CD14-positive monocyte (primary cell): ENCODE measurements around the gene NDFIP2. TPM values are rescaled to one million over a fixed set of nuclear protein-coding genes. Genes with fewer than 3 reads are reported as not detected.

ENCODE experiments used
- DNase-seq, 3 donors: peaks; one replicate each; pipeline ENCODE4 v3.0.0-alpha.2; 2011 to 2022
- H2AFZ ChIP-seq: 2 replicates; pipeline ENCODE4 v1.6.0; 2012; ENCODE audit warnings: mild to moderate bottlenecking, low read depth, low read length, inconsistent platforms; ENCODE audit not compliant: insufficient read depth, poor library complexity, severe bottlenecking
- H3K27ac ChIP-seq, 2 donors: 1 replicate in 1 of 2; 2 replicates in 1 of 2; pipeline ENCODE4 v1.5.1; 2012 to 2013; ENCODE audit warnings: low read length in 2 of 2, control low read depth in 1 of 2, inconsistent platforms in 1 of 2, low read depth in 1 of 2, mild to moderate bottlenecking in 1 of 2
- H3K27me3 ChIP-seq, 2 donors: one replicate each; pipeline versions ENCODE4 v1.6.0 to v1.6.1; 2011 to 2013; ENCODE audit warnings: low read length in 2 of 2; ENCODE audit not compliant: control insufficient read depth in 2 of 2, insufficient read depth in 2 of 2
- H3K36me3 ChIP-seq, 2 donors: replicated peaks in 1 of 2; 1 replicate in 1 of 2; 2 replicates in 1 of 2; pipeline versions ENCODE4 v1.5.1 to v1.6.1; 2012 to 2013; ENCODE audit warnings: low read length in 2 of 2, control low read depth in 1 of 2, inconsistent platforms in 1 of 2, mild to moderate bottlenecking in 1 of 2; ENCODE audit not compliant: insufficient read depth in 2 of 2, control insufficient read depth in 1 of 2
- H3K4me1 ChIP-seq, 2 donors: 1 replicate in 1 of 2; 2 replicates in 1 of 2; pipeline versions ENCODE4 v1.5.1 to v1.6.1; 2012 to 2013; ENCODE audit warnings: low read length in 2 of 2, control low read depth in 1 of 2, inconsistent platforms in 1 of 2, mild to moderate bottlenecking in 1 of 2, moderate library complexity in 1 of 2; ENCODE audit not compliant: insufficient read depth in 2 of 2, control insufficient read depth in 1 of 2
- H3K4me2 ChIP-seq: replicated peaks from 2 replicates; pipeline ENCODE3; 2012; ENCODE audit warnings: low read length, moderate library complexity, mild to moderate bottlenecking; ENCODE audit not compliant: poor library complexity, severe bottlenecking; ENCODE audit errors: extremely low read depth
- H3K4me3 ChIP-seq, 3 experiments: fragments of 200-600 bp in 1 of 3; sonication (generic) in 1 of 3; replicated peaks in 1 of 3; 1 replicate in 2 of 3; 2 replicates in 1 of 3; pipeline ENCODE4 v1.5.1; 2011 to 2013; ENCODE audit warnings: low read length in 3 of 3, mild to moderate bottlenecking in 3 of 3, control low read depth in 2 of 3, low read depth in 2 of 3, inconsistent platforms in 1 of 3, moderate library complexity in 1 of 3
- H3K79me2 ChIP-seq: 2 replicates; pipeline ENCODE4 v1.6.0; 2012; ENCODE audit warnings: mild to moderate bottlenecking, control low read depth, inconsistent platforms, low read length, moderate library complexity; ENCODE audit not compliant: insufficient read depth
- H3K9ac ChIP-seq: 2 replicates; pipeline ENCODE4 v1.6.0; 2017; ENCODE audit warnings: low read length, mild to moderate bottlenecking; ENCODE audit not compliant: insufficient read depth, poor library complexity, severe bottlenecking
- H3K9me3 ChIP-seq, 2 donors: replicated peaks in 1 of 2; 1 replicate in 1 of 2; 2 replicates in 1 of 2; pipeline versions ENCODE4 v1.5.1 to v1.6.1; 2012 to 2013; ENCODE audit warnings: low read length in 2 of 2, control low read depth in 1 of 2; ENCODE audit not compliant: control insufficient read depth in 1 of 2, insufficient read depth in 1 of 2
- H4K20me1 ChIP-seq: 2 replicates; pipeline ENCODE4 v1.6.0; 2012; ENCODE audit warnings: mild to moderate bottlenecking, low read length, control low read depth, moderate library complexity; ENCODE audit not compliant: insufficient read depth
- H3K27ac Mint-ChIP-seq, 7 donors: one replicate each; pipeline ENCODE4 v1.8.0; 2020; ENCODE audit warnings: mild to moderate bottlenecking in 7 of 7, mixed read lengths in 7 of 7, moderate library complexity in 6 of 7, inconsistent platforms in 2 of 7
- H3K27me3 Mint-ChIP-seq, 3 donors: one replicate each; pipeline ENCODE4 v1.8.0; 2021 to 2022; ENCODE audit warnings: low read depth in 3 of 3, mild to moderate bottlenecking in 3 of 3, mixed read lengths in 3 of 3, moderate library complexity in 3 of 3, inconsistent platforms in 1 of 3
- H3K36me3 Mint-ChIP-seq, 2 donors: one replicate each; pipeline ENCODE4 v1.8.0; 2020; ENCODE audit warnings: mixed read lengths in 2 of 2, inconsistent platforms in 1 of 2, mild to moderate bottlenecking in 1 of 2
- H3K4me1 Mint-ChIP-seq: one replicate; pipeline ENCODE4 v1.8.0; 2020; ENCODE audit warnings: mild to moderate bottlenecking, mixed read lengths
- H3K4me3 Mint-ChIP-seq, 2 donors: one replicate each; pipeline ENCODE4 v1.8.0; 2020; ENCODE audit warnings: mild to moderate bottlenecking in 2 of 2, mixed read lengths in 2 of 2, moderate library complexity in 1 of 2
- H3K9me3 Mint-ChIP-seq, 7 donors: one replicate each; pipeline ENCODE4 v1.8.0; 2020 to 2022; ENCODE audit warnings: mixed read lengths in 7 of 7, mild to moderate bottlenecking in 6 of 7, moderate library complexity in 6 of 7, inconsistent platforms in 2 of 7
- CTCF ChIP-seq: fragments of 200-600 bp; IDR thresholded peaks from one replicate; pipeline ENCODE4 v1.8.0; 2022; ENCODE audit warnings: antibody characterized with exemption, mild to moderate bottlenecking
- WGBS: methylation state at CpG from one replicate; pipeline ENCODE4 v1.1.5; 2013; ENCODE audit warnings: missing lambda C conversion rate; ENCODE audit not compliant: insufficient coverage; 5-methylcytosine and 5-hydroxymethylcytosine counted together
- intact Hi-C, 2 donors: fragments of 100-400 bp; cut with micrococcal nuclease; formaldehyde crosslinking; loops; one replicate each; pipeline versions ENCODE4 v1.15.0 to v1.15.1; 2023
- polyA plus RNA-seq, 3 donors: library from polyadenylated mRNA; depleted of rRNA in 1 of 3; unstranded in 2 of 3; stranded (reverse) in 1 of 3; fragments of 300-500 nt in 2 of 3; fragments of >200 nt in 1 of 3; fragmentation: Illumina TruSeq in 2 of 3; gene quantifications; 1 replicate in 2 of 3; 2 replicates in 1 of 3; pipeline ENCODE4 v1.2.3, GENCODE V29; 2012 to 2021

NDFIP2 gene
- polyA plus RNA-seq, 3 donors: not detected

DNA sequence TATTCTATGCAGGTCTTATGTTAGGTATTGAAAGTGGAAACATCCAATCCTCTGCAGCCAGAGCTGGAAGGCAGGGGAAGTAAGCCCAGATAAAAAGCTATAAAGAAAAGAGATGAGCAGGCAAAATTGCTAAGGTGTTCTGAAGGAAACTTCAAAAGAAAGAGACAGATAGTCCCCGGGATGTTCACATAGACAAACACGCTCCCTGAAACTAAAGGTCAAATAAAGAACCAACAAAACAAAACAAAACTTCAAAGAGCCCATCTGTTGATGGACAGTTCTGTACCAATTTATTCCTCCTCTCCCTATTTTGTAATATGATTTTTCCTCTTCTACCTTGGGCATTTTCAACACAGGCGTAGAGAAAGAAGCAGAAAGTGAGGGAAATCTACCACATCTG, 11.3 kb upstream of the NDFIP2 start:
- Mint-ChIP-seq H3K27me3 (peaks cover 6 to 23% (median 15%) of the 10 kb centered on the region in 3 donors), H3K36me3 (no peaks in the 10 kb centered on the region), H3K9me3 (peaks cover 0 to 9% (median 3%) of the 10 kb centered on the region in 7 donors), H3K27ac (no peak overlapping the region), H3K4me3 (no peak overlapping the region), H3K4me1 (no peaks in the 10 kb centered on the region)
- H3K27me3 ChIP-seq: peaks cover 4 to 8% of the 10 kb centered on the region in 2 donors
- H3K9me3 ChIP-seq: no peaks in the 10 kb centered on the region
- no peak overlapping the region for H2AFZ ChIP-seq
- H3K9ac ChIP-seq: no peak overlapping the region
- H4K20me1 ChIP-seq: no peaks in the 10 kb centered on the region
- H3K27ac ChIP-seq: no peak overlapping the region
- whole genome bisulfite sequencing: 80% methylated on average over 1 of the region's 3 CpGs
- no peaks in the 10 kb centered on the region for H3K4me1 ChIP-seq
- no peak overlapping the region for H3K4me2 ChIP-seq
- H3K36me3 ChIP-seq: no peaks in the 10 kb centered on the region
- TF ChIP-seq CTCF: no peak
- H3K79me2 ChIP-seq: no peaks in the 10 kb centered on the region
- H3K4me3 ChIP-seq: no peak overlapping the region
- intact Hi-C loops: no loop called here
- no peak for DNase-seq

DNA sequence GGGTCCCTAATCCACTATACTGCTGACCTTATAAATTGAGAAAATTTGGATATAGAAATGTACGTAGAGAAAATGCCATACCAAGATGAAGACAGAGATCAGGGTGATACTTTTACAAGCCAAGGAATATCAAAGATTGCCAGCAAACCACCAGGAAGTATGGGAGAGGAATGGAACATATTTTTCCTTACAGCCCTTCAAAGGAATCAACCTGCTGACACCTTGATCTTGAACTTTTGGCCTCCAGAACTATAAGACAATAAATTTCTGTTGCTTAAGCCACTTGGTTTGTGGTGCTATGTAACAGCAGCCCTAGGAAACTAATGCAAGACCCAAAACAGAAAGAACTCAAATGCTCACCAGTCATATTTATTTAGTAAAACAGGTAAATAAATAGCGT, 10.3 kb upstream of the NDFIP2 start:
- Histone ChIP-seq H3K36me3 (no peaks in the 10 kb centered on the region), H3K79me2 (no peaks in the 10 kb centered on the region), H2AFZ (no peak overlapping the region), H3K4me1 (no peaks in the 10 kb centered on the region), H4K20me1 (no peaks in the 10 kb centered on the region), H3K9ac (no peak overlapping the region), H3K9me3 (no peaks in the 10 kb centered on the region), H3K27ac (no peak overlapping the region), H3K27me3 (peaks cover 10% of the 10 kb centered on the region in 2 donors), H3K4me3 (no peak overlapping the region), H3K4me2 (no peak overlapping the region)
- H3K27ac Mint-ChIP-seq: no peak overlapping the region
- no CpG with 5 or more reads among the region's 2 CpGs for WGBS
- H3K27me3 Mint-ChIP-seq: peaks cover 6 to 30% (median 13%) of the 10 kb centered on the region in 3 donors
- peaks cover 0 to 13% (median 3%) of the 10 kb centered on the region in 7 donors for H3K9me3 Mint-ChIP-seq
- H3K4me1 Mint-ChIP-seq: no peaks in the 10 kb centered on the region
- H3K4me3 Mint-ChIP-seq: no peak overlapping the region
- no peaks in the 10 kb centered on the region for H3K36me3 Mint-ChIP-seq
- DNase-seq: no peak
- TF ChIP-seq CTCF: no peak
- intact Hi-C loops: no loop called here
